A549 (cell line): Measurements from ENCODE around the gene ZNF507.

Experiments used
- CBX8 ChIP-seq: fragments of 200-600 bp; sonication (generic); IDR thresholded peaks from 2 replicates; pipeline ENCODE4 v1.6.1; 2016
- JUN ChIP-seq, 2 experiments: fragments of >200 bp; sonication (Bioruptor Twin); formaldehyde crosslinking; IDR thresholded peaks; 2 replicates in 1 of 2; 3 replicates in 1 of 2; pipeline ENCODE4 v1.6.1; 2016 to 2017
- RAD21 ChIP-seq, 2 experiments: fragments of >200 bp in 1 of 2; sonication (Bioruptor Twin) in 1 of 2; formaldehyde crosslinking in 1 of 2; IDR thresholded peaks in 1 of 2; conservative IDR thresholded peaks in 1 of 2; 2 replicates in 1 of 2; 3 replicates in 1 of 2; pipeline ENCODE4 v1.6.1; 2012 to 2018; ENCODE audit warnings: inconsistent platforms in 1 of 2
- TF ChIP-seq, protein P1 (sequence below): fragments of >200 bp; sonication (Bioruptor Twin); formaldehyde crosslinking; IDR thresholded peaks from 3 replicates; pipeline ENCODE4 v1.5.1; 2016
- TF ChIP-seq, protein P2 (sequence below): fragments of 200-600 bp; sonication (generic); IDR thresholded peaks from 2 replicates; pipeline ENCODE4 v1.6.1; 2016; ENCODE audit warnings: antibody characterized with exemption, mild to moderate bottlenecking, moderate library complexity

DNA sequence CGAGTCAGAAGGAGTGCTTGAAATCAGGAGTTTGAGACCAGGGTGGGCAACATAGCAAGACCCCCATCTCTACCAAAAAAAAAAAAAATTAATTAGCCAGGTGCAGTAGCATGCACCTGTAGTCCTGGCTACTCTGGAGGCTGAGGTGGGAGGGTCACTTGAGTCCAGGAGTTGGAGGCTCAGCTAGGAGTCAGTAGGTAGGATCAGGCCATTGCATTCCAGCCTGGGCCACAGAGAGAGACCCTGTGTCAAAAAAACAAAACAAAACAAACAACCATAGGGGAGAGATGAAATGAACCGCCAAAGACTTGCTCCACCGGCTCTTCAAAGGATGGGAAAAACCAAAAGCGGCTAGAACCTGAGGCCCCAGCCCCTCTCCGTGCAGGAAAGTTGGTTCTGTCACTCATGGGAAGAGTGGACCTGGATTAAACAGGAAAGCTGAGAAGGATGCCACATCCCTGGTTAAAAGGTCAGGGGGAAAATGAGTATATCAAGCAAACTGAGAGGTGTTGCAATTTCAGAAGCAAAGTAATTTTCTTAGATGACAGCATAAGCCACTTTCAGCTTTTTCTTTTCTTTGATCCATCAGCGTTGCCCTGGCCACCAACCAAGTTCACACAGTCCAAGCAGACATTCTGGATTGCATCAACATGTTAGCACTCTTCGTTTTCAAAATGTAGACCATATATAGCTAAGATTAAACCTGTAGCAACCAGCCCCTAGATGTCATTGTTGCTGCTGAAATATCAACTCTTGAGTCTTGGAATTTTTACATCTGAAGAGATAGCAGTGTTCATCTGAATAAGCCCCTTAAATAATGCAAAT, 8.9 kb upstream of the ZNF507 start:
- TF ChIP-seq, protein P1, sequence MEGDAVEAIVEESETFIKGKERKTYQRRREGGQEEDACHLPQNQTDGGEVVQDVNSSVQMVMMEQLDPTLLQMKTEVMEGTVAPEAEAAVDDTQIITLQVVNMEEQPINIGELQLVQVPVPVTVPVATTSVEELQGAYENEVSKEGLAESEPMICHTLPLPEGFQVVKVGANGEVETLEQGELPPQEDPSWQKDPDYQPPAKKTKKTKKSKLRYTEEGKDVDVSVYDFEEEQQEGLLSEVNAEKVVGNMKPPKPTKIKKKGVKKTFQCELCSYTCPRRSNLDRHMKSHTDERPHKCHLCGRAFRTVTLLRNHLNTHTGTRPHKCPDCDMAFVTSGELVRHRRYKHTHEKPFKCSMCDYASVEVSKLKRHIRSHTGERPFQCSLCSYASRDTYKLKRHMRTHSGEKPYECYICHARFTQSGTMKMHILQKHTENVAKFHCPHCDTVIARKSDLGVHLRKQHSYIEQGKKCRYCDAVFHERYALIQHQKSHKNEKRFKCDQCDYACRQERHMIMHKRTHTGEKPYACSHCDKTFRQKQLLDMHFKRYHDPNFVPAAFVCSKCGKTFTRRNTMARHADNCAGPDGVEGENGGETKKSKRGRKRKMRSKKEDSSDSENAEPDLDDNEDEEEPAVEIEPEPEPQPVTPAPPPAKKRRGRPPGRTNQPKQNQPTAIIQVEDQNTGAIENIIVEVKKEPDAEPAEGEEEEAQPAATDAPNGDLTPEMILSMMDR, result peak; percentile 48
- TF ChIP-seq JUN (IDR thresholded peaks at IDR 0.05), result no peak
- peak; percentile 68 to 79 for TF ChIP-seq RAD21 (conservative IDR thresholded peaks at IDR 0.05 in 1 of 2, IDR thresholded peaks at IDR 0.05 in 1 of 2)
- TF ChIP-seq CBX8, result no peak
- TF ChIP-seq, protein P2, sequence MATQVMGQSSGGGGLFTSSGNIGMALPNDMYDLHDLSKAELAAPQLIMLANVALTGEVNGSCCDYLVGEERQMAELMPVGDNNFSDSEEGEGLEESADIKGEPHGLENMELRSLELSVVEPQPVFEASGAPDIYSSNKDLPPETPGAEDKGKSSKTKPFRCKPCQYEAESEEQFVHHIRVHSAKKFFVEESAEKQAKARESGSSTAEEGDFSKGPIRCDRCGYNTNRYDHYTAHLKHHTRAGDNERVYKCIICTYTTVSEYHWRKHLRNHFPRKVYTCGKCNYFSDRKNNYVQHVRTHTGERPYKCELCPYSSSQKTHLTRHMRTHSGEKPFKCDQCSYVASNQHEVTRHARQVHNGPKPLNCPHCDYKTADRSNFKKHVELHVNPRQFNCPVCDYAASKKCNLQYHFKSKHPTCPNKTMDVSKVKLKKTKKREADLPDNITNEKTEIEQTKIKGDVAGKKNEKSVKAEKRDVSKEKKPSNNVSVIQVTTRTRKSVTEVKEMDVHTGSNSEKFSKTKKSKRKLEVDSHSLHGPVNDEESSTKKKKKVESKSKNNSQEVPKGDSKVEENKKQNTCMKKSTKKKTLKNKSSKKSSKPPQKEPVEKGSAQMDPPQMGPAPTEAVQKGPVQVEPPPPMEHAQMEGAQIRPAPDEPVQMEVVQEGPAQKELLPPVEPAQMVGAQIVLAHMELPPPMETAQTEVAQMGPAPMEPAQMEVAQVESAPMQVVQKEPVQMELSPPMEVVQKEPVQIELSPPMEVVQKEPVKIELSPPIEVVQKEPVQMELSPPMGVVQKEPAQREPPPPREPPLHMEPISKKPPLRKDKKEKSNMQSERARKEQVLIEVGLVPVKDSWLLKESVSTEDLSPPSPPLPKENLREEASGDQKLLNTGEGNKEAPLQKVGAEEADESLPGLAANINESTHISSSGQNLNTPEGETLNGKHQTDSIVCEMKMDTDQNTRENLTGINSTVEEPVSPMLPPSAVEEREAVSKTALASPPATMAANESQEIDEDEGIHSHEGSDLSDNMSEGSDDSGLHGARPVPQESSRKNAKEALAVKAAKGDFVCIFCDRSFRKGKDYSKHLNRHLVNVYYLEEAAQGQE, result no peak
